ENCODE data around the gene RAPGEF1.

Gene RAPGEF1

GRCh38 chr9:131562032-131562959, 177.6 kb downstream of the RAPGEF1 start:
- DNase-seq (ENCODE audit: low read depth, low spot score) = no peak
- ChIA-PET POLR2A (no interaction called here), CTCF (interaction anchor here (0.8 to 2.1 kb wide), 3 partner anchors 25 to 180 kb away, joined by 3 to 5 read pairs (median 4); no protein-coding TSS in a partner anchor)
- no peak overlapping the region for H3K4me3 ChIP-seq (ENCODE audit: low read depth, low read length)
- TF ChIP-seq CTCF (IDR thresholded peaks at IDR 0.05; ENCODE audit: insufficient read depth, low read length, missing control alignments) = no peak

GRCh38 chr9:131559421-131560000, 180.4 kb downstream of the RAPGEF1 start:
- no peak overlapping the region for H3K4me3 ChIP-seq (ENCODE audit: low read depth, low read length)
- ChIA-PET POLR2A (no interaction called here), CTCF (interaction anchor here (0.6 to 1.3 kb wide), 3 partner anchors 32 to 613 kb away, joined by 3 to 4 read pairs (median 3); no protein-coding TSS in a partner anchor)
- TF ChIP-seq CTCF (IDR thresholded peaks at IDR 0.05; ENCODE audit: insufficient read depth, low read length, missing control alignments) = no peak
- no peak for DNase-seq (ENCODE audit: low read depth, low spot score)

- DNase-seq (ENCODE audit: low read depth, low spot score) = no peak
- TF ChIP-seq CTCF (IDR thresholded peaks at IDR 0.05; ENCODE audit: insufficient read depth, low read length, missing control alignments) = no peak
- CTCF ChIA-PET = no interaction called here
- POLR2A ChIA-PET = no interaction called here
- H3K4me3 ChIP-seq (ENCODE audit: low read depth, low read length) = no peak overlapping the region
These were observed 181.9 kb downstream of the RAPGEF1 start for GRCh38 chr9:131557855-131558548.

GRCh38 chr9:131555841-131556673, 183.8 kb downstream of the RAPGEF1 start:
- ChIA-PET POLR2A (no interaction called here), CTCF (no interaction called here)
- DNase-seq (ENCODE audit: low read depth, low spot score) = no peak
- TF ChIP-seq CTCF (IDR thresholded peaks at IDR 0.05; ENCODE audit: insufficient read depth, low read length, missing control alignments) = no peak
- no peak overlapping the region for H3K4me3 ChIP-seq (ENCODE audit: low read depth, low read length)

GRCh38 chr9:131554843-131555351, 185.0 kb downstream of the RAPGEF1 start:
- POLR2A ChIA-PET = no interaction called here
- TF ChIP-seq CTCF (IDR thresholded peaks at IDR 0.05; ENCODE audit: insufficient read depth, low read length, missing control alignments) = no peak
- no peak for DNase-seq (ENCODE audit: low read depth, low spot score)
- no peak overlapping the region for H3K4me3 ChIP-seq (ENCODE audit: low read depth, low read length)
- CTCF ChIA-PET = no interaction called here
